Subcutaneous adipose tissue (tissue), 4 donors: Measurements from ENCODE around the gene PLAGL2. TPM values are rescaled to one million over a fixed set of nuclear protein-coding genes. Genes with fewer than 3 reads are reported as not detected.

Experiments
- CTCF ChIP-seq: fragments of 450-650 bp; IDR thresholded peaks from one replicate; pipeline ENCODE4 v1.5.1; 2016; ENCODE audit warnings: low read depth, mild to moderate bottlenecking, control low read depth, antibody characterized with exemption, moderate library complexity
- total RNA-seq, 4 donors: library from RNA; depleted of rRNA; stranded (reverse); fragments of >200 nt; gene quantifications; one replicate each; pipeline ENCODE4 v1.1.0, GENCODE V29; 2016

The PLAGL2 gene
- total RNA-seq, 4 donors from 2014 or later = 2.4 to 4.1 (median 3.2) TPM

GRCh38 chr20:32157611-32158010 is 49.9 kb downstream of the PLAGL2 start:
- TF ChIP-seq CTCF = no peak

GRCh38 chr20:32155017-32155981 is 52.2 kb downstream of the PLAGL2 start:
- TF ChIP-seq CTCF = no peak

- no peak for TF ChIP-seq CTCF
Observed at GRCh38 chr20:32153771-32154170, 53.8 kb downstream of the PLAGL2 start.

- no peak for TF ChIP-seq CTCF
Observed at GRCh38 chr20:32153156-32153665, 54.3 kb downstream of the PLAGL2 start.

GRCh38 chr20:32152421-32153155 is 55.0 kb downstream of the PLAGL2 start:
- no peak for TF ChIP-seq CTCF

- TF ChIP-seq CTCF = no peak
Observed at GRCh38 chr20:32150291-32150848, 57.2 kb downstream of the PLAGL2 start.
